Measurements from ENCODE around the gene ANAPC4.

GRCh38 chr4:25467843-25468242 lies 90.8 kb downstream of the ANAPC4 start:
- no peak for TF ChIP-seq RFX5 (IDR thresholded peaks at IDR 0.05; ENCODE audit: low read depth, low read length)
- no peak for TF ChIP-seq CTCF (conservative IDR thresholded peaks at IDR 0.05; ENCODE audit: low read depth, low read length)
- no peak for TF ChIP-seq RAD21 (IDR thresholded peaks at IDR 0.05; ENCODE audit: low read length)
- TF ChIP-seq SMC3 (IDR thresholded peaks at IDR 0.05; ENCODE audit: low read depth, low read length) = no peak
- no peak for TF ChIP-seq POLR2A (IDR thresholded peaks at IDR 0.05; ENCODE audit: low read depth, low read length)
- TF ChIP-seq MXI1 (IDR thresholded peaks at IDR 0.05; ENCODE audit: borderline replicate concordance, low read depth, low read length) = no peak
- no peak for TF ChIP-seq BHLHE40 (IDR thresholded peaks at IDR 0.05; ENCODE audit: low read depth, low read length)
- TF ChIP-seq FOS (IDR thresholded peaks at IDR 0.05; ENCODE audit: low read depth, low read length) = no peak
- no peak for TF ChIP-seq USF2 (IDR thresholded peaks at IDR 0.05; ENCODE audit: low read depth, low read length)
- no peak for TF ChIP-seq MAFK (IDR thresholded peaks at IDR 0.05; ENCODE audit: low read depth, low read length)
- no peak for TF ChIP-seq CEBPB (IDR thresholded peaks at IDR 0.05; ENCODE audit: low read depth, low read length)
- no peak for TF ChIP-seq RCOR1 (IDR thresholded peaks at IDR 0.05; ENCODE audit: insufficient replicate concordance, low read length)
- TF ChIP-seq NFE2L2 (IDR thresholded peaks at IDR 0.05; ENCODE audit: low read depth, low read length) = no peak
- no peak for TF ChIP-seq MAZ (IDR thresholded peaks at IDR 0.05; ENCODE audit: borderline replicate concordance, low read depth, low read length)
